ENCODE results near the gene FRMD4A. TPM values are rescaled to one million over a fixed set of nuclear protein-coding genes. Genes with fewer than 3 reads are reported as not detected.
"Not testable (repeated sequence)": the region's sequence is repeated elsewhere in the genome, so short reads cannot be mapped to it uniquely, and the experiment has no call there.

The FRMD4A gene
- polyA plus RNA-seq, 3 donors: 67.7 to 83.0 (median 75.9) TPM

GRCh38 chr10:14244147-14244546, 86.6 kb downstream of the FRMD4A start:
- no peak for DNase-seq (ENCODE audit: low read depth in 3 of 3, low spot score in 2 of 3)

- DNase-seq (ENCODE audit: low read depth in 3 of 3, low spot score in 2 of 3): no peak
These were observed 87.5 kb downstream of the FRMD4A start for GRCh38 chr10:14243221-14243620.

- DNase-seq (ENCODE audit: low read depth in 3 of 3, low spot score in 2 of 3): no peak
These were observed 89.5 kb downstream of the FRMD4A start for GRCh38 chr10:14241196-14241595.

- DNase-seq (ENCODE audit: low read depth in 3 of 3, low spot score in 2 of 3): no peak
These were observed 90.2 kb downstream of the FRMD4A start for GRCh38 chr10:14240253-14241189.

- DNase-seq (ENCODE audit: low read depth in 3 of 3, low spot score in 2 of 3): not testable (repeated sequence)
These were observed 92.1 kb downstream of the FRMD4A start for GRCh38 chr10:14238659-14239058.

GRCh38 chr10:14236341-14236740, 94.4 kb downstream of the FRMD4A start:
- DNase-seq (ENCODE audit: low read depth in 3 of 3, low spot score in 2 of 3): no peak

GRCh38 chr10:14235566-14236195, 95.0 kb downstream of the FRMD4A start:
- no peak for DNase-seq (ENCODE audit: low read depth in 3 of 3, low spot score in 2 of 3)

GRCh38 chr10:14233566-14233965, 97.2 kb downstream of the FRMD4A start:
- DNase-seq (ENCODE audit: low read depth in 3 of 3, low spot score in 2 of 3): no peak

GRCh38 chr10:14228798-14229197, 101.9 kb downstream of the FRMD4A start:
- not testable (repeated sequence) for DNase-seq (ENCODE audit: low read depth in 3 of 3, low spot score in 2 of 3)

- no peak for DNase-seq (ENCODE audit: low read depth in 3 of 3, low spot score in 2 of 3)
These were observed 105.3 kb downstream of the FRMD4A start for GRCh38 chr10:14225379-14225778.

- no peak for DNase-seq (ENCODE audit: low read depth in 3 of 3, low spot score in 2 of 3)
These were observed 110.7 kb downstream of the FRMD4A start for GRCh38 chr10:14220026-14220425.

- no peak for DNase-seq (ENCODE audit: low read depth in 3 of 3, low spot score in 2 of 3)
These were observed 111.3 kb downstream of the FRMD4A start for GRCh38 chr10:14219411-14219810.

GRCh38 chr10:14215641-14216040, 115.1 kb downstream of the FRMD4A start:
- DNase-seq (ENCODE audit: low read depth in 3 of 3, low spot score in 2 of 3): no peak

- DNase-seq (ENCODE audit: low read depth in 3 of 3, low spot score in 2 of 3): not testable (repeated sequence)
These were observed 117.0 kb downstream of the FRMD4A start for GRCh38 chr10:14213703-14214102.

GRCh38 chr10:14211610-14212009, 119.1 kb downstream of the FRMD4A start:
- no peak for DNase-seq (ENCODE audit: low read depth in 3 of 3, low spot score in 2 of 3)

GRCh38 chr10:14208231-14208630, 122.5 kb downstream of the FRMD4A start:
- DNase-seq (ENCODE audit: low read depth in 3 of 3, low spot score in 2 of 3): no peak

- no peak for DNase-seq (ENCODE audit: low read depth in 3 of 3, low spot score in 2 of 3)
These were observed 125.5 kb downstream of the FRMD4A start for GRCh38 chr10:14205233-14205632.

- DNase-seq (ENCODE audit: low read depth in 3 of 3, low spot score in 2 of 3): no peak
These were observed 129.8 kb downstream of the FRMD4A start for GRCh38 chr10:14200698-14201544.

- DNase-seq (ENCODE audit: low read depth in 3 of 3, low spot score in 2 of 3): not testable (repeated sequence)
These were observed 131.6 kb downstream of the FRMD4A start for GRCh38 chr10:14199098-14199497.

GRCh38 chr10:14198078-14198477, 132.6 kb downstream of the FRMD4A start:
- no peak for DNase-seq (ENCODE audit: low read depth in 3 of 3, low spot score in 2 of 3)

GRCh38 chr10:14196113-14196512, 134.6 kb downstream of the FRMD4A start:
- DNase-seq (ENCODE audit: low read depth in 3 of 3, low spot score in 2 of 3): no peak

Measured in right renal cortex interstitium (tissue), 3 donors.